Fibroblast of peridontal ligament (primary cell): Measurements from ENCODE around the gene TMEM145.
"Not testable (repeated sequence)": the region's sequence is repeated elsewhere in the genome, so short reads cannot be mapped to it uniquely, and the experiment has no call there.

Experiments
- DNase-seq: peaks from one replicate; pipeline ENCODE4 v3.0.0-alpha.2; 2010; ENCODE audit errors: extremely low read depth

TMEM145 gene

DNA sequence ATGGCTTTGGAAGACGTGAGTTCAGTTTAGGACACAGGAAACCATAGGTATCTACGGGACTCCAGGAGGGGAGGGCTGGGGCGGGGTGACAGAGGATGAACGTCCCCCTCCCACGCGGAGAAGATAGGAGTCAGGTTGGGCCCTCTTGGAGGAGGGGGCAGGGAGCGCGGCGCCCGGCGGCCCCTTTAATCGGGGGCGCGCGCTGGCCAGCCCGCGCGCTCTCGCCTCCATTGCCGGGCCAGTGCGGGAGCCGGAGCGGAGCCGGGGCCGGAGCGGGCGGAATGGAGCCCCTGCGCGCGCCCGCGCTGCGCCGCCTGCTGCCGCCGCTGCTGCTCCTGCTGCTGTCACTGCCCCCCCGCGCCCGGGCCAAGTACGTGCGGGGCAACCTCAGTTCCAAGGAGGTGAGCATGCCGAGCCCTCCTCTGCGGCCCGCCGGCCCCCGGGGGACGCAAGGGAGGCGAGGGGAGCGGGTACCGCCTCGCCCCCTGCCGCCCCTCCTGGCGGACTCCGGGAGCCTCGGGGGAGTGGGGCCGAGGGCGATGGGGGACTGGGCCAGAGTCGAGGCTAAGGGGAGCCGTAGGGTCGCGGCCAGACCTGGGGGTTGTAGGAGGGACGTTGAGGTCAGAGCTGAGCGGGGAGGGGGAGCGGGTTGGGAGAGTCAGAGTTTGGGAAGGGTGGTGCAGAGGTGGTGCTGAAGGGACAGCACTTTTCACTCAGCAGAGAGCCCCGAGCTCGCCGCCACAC lies at the start of gene TMEM145:
TSS of gene TMEM145 (plus strand) at position 214 of the 744 bp plus-strand sequence. CDS start at position 282, 68 bp downstream.
- DNase-seq, result peak; percentile 31

DNA sequence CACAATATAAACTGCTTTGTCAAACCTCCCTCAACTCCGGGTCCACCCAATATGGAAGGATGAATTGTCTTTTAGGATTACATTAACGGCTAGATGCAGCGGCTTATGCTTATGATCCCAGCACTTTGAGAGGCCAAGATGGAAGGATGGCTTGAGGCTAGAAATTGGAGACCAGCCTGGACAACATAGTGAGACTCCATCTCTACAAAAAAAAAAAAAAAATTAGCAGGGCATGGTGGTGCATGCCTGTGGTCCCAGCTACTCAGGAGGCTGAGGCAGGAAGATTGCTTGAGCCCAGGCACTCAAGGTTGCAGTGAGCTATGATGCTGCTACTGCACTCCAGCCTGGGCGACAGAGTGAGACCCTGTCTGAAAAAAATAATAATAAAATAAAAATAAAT lies 47.0 kb upstream of the TMEM145 start:
- not testable (repeated sequence) for DNase-seq

DNA sequence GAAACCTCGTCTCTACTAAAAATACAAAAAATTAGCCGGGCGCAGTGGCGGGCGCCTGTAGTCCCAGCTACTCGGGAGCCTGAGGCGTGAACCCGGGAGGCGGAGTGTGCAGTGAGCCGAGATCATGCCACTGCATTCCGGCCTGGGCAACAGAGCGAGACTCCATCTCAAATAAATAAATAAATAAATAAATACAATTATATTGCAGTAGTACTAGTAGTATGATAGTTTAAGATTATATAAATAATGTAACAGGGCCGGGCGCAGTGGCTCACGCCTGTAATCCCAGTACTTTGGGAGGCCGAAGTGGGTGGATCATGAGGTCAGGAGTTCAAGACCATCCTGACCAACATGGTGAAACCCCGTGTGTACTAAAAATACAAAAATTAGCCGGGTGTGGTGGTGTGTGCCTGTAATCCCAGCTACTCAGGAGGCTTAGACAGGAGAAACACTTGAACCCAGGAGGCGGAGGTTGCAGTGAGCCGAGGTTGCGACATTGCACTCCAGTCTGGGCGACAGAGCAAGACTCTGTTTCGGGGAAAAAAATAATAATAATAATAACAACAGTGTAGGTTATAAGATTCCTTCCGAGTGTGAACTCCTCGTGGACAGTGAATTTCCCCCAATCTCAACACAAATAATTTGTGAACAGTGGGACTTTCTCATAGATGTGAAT lies 46.0 kb upstream of the TMEM145 start:
- DNase-seq, result not testable (repeated sequence)

DNA sequence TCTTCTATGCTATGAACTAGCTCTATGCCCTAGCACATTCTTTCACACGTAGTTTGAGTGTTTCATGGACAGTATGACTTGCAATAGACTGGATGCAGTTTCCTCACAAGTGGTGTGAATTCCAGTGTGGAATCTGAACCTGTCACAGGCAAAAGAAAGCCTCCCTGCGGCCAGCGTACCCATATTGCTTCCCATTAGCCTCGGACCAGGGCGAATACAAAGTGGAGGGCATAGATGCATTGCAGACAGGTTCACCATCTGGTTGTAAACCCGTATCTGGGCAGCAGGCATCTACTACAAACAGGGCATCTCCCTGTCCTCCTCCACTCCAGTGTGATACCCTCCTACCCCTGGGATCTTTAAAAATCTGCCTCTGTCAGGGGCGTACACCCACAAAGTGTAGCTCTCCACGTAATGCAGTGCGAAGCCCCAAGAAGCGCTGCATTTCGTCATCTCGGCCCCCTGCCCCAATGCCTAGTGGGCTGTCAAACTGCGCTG lies 45.4 kb upstream of the TMEM145 start:
- DNase-seq, result no peak

DNA sequence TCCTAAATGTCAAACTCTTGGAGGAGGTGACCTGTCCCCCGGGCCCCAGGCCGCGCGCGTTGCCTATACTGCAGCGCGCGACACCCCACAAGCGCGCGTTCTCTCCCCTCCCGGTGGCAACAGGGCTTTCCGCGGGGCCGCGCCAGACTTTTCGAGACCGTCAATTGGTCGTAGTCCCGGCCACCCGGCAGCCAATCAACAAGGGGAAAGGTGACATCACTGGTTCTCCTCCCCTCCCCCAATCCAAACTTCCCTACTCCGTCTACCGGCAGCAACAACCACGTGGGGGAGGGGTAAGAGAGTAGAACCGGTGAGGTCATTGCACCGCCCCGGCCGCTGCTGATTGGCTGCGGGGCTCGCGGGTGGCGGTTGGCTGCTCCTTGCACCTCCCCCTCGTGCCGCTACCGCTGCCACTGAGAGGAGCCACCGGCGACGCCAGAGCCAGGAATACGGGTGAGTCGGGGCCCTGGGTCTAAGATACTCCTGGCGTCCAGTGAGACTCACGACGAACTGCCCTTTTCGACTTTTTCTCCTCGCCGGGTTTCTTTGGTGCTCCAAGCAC lies 44.9 kb upstream of the TMEM145 start:
- peak; percentile 99 for DNase-seq

DNA sequence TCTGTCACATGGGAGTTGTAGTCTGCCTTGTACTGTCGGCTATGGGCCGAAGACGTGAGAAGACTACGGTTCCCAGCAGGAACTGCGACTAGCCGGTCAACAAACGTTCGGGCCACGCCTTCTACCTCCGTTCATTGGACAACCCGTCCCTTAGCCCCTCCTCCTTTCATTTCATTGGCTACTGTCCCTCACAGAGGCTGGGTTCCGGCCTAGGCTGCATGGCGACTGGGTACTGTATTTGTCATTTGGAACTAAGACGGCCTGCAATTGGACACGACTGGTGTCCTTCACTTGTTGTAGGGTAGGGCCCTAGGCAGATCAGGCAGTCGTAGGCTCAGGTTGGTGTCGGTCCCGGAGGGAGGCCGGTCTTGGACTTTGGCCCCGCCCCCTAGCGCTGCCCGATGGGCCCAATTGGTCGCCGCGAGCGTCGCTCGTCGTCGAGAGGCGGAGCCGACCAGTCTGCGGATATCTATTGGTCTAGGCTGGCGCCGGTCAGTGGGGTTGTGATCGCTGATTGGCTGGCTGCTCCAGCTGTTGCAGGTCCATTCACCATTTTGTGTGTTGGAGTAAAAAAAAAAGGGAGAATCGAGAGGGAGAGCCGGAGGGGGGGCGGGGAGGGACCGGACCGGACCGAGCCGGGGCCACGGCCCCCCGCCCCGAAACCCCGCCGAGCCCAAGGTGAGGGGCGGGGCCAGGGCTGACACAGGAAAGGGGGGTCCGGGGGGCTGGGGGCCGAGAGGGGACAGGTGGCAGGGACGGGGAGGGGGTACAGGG lies 44.2 kb upstream of the TMEM145 start, which contains the start of gene CIC:
TSS of gene CIC (plus strand) at position 549 of the 774 bp plus-strand sequence. CDS start 2,532 bp downstream, outside the sequence.
- DNase-seq, result peak; percentile 100

DNA sequence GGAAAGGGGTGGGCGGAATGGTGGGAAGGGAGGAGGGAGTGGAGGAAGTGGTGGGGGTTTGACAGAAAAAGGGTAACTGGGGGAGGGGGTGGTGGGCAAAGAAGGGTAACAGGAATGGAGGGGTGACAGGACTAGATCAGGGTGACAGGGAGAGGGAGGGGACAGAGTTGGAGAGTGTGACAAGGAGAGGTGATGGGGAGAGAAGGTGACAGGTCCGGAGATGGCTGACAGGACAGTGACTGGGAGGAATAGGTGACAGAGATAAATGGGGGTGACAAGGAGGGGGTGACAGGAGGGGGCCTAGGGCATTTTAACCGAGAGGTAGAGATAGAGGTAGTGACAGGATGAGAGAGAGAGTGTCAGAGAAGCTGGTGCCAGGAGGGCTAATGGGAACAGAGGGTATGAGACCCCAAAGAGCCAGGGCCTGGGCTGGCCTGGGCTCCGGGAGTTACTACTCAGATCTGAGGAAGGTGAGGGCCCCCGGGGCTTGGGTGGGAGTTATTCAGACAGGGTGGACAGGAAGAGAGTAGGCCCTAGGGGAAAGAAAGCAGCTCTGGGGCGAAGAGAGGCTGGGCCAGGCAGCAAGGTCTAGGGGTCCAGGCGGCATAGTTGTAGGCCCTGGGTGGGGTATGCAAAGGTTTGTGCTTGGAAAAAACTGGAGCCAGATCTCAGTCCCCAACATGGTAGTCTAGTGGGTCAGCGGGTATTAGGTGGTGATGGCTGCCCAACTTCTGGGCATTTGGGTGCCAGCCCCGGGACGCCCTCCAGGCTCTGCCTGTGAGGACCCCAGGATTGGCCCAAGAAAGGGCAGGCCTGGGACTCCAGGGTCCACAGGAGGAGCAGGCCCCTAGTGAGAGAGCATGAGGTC lies 43.4 kb upstream of the TMEM145 start:
- DNase-seq, result no peak

DNA sequence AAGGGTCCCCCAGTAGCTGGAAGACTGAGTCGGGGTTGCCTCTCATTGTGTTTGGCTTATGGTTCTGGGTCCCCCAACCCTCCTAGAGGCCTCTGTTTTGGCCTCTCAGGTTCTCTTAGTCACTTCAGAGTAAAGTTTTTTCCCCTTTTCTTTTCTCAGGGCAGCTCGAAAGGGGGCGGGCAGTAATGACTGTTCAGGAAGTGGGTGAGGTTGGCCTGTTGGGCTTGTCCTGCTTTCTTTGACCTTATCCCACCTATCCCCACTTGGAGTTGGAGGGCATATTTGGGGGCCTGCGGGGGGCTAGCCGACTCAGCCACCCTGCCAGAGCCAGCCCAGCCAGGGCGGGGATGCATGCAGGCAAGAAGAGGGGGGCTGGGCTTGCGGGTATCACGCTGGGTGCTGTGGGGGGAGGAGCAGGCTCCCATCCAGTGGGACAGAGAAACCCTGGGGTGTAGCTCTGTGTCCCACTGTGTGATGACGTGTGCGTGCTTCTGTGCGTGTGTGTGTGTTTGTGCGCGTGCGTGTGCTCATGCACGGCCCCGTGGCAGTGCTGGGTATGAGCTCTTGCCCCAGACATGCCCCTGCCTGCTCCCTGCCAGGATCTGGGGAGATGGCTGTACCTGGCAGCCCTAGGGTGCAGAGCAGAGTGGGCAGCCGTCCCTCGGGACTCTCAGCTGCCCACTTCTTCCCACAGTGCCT lies 42.6 kb upstream of the TMEM145 start:
- peak; percentile 82 for DNase-seq

DNA sequence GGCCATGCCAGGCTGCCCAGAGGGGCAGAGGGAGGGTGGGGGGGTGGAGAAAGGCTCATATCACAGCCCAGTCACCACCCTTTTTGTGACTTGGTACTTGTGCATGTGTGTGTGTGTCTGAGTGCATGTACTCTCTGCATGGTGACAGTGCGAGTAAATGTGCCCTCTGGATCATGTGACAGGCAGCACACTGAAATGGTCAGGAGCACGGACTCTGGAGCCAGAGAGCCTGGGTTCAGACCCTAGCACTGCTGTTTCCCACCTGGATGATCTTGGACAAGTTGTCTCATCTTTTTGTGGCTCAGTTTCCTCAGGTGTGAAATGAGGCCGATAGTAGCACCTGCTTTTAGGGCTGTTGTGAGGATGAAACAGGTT lies 42.1 kb upstream of the TMEM145 start:
- DNase-seq, result no peak

DNA sequence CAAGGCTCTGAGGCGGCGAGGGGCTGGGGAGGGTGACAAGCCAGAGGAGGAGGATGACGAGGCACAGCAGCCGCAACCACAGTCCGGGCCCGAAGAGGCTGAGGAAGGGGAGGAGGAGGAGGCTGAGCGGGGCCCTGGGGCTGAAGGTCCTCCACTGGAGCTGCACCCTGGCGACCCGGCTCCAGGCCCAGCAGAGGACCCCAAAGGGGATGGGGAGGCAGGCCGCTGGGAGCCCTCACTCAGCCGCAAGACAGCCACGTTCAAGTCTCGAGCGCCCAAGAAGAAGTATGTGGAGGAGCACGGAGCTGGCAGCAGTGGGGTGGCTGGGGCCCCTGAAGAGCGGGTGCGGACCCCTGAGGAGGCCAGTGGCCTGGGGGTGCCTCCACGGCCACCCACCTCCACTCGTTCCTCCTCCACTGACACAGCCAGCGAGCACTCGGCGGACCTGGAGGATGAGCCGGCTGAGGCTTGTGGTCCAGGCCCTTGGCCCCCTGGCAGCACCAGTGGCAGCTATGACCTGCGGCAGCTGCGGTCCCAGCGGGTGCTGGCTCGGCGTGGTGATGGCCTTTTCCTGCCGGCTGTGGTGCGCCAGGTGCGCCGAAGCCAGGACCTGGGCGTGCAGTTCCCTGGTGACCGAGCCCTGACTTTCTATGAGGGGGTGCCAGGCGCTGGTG lies 41.1 kb upstream of the TMEM145 start:
- DNase-seq, result no peak

DNA sequence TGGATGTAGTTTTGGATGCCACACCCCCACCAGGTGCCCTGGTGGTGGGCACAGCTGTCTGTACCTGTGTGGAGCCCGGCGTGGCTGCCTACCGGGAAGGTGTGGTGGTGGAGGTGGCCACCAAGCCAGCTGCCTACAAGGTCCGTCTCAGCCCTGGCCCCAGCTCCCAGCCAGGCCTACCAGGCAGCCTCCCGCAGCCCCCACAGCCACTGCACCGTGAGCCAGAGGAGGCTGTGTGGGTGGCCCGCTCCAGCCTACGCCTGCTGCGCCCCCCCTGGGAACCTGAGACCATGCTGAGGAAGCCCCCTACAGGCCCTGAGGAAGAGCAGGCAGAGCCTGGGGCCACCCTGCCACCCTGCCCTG lies 40.6 kb upstream of the TMEM145 start:
- no peak for DNase-seq

DNA sequence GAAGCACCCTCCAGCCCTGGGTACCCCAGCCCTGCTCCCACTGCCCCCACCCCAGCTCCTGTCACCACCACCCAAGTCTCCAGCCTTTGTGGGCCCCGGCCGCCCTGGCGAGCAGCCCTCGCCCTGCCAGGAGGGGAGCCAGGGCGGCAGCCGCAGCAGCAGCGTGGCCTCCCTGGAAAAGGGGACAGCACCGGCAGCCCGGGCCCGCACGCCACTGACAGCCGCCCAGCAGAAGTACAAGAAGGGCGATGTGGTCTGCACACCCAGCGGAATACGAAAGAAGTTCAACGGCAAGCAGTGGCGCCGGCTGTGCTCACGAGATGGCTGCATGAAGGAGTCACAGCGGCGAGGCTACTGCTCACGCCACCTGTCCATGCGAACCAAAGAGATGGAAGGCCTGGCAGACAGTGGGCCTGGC lies 40.1 kb upstream of the TMEM145 start:
- no peak for DNase-seq

DNA sequence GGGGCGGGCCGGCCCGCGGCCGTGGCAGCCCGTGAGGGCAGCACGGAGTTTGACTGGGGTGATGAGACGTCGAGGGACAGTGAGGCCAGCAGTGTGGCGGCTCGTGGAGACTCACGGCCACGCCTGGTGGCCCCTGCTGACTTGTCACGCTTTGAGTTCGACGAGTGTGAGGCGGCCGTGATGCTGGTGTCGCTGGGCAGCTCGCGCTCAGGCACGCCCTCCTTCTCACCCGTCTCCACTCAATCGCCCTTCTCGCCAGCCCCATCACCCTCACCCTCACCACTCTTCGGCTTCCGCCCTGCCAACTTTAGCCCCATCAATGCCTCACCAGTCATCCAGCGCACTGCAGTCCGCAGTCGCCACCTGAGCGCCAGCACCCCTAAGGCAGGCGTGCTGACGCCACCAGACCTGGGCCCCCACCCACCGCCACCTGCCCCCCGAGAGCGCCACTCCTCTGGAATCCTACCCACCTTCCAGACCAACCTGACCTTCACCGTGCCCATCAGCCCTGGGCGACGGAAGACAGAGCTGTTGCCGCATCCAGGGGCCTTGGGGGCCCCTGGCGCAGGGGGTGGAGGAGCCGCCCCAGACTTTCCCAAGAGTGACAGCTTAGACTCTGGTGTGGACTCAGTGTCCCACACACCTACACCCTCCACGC lies 39.6 kb upstream of the TMEM145 start:
- DNase-seq, result no peak

DNA sequence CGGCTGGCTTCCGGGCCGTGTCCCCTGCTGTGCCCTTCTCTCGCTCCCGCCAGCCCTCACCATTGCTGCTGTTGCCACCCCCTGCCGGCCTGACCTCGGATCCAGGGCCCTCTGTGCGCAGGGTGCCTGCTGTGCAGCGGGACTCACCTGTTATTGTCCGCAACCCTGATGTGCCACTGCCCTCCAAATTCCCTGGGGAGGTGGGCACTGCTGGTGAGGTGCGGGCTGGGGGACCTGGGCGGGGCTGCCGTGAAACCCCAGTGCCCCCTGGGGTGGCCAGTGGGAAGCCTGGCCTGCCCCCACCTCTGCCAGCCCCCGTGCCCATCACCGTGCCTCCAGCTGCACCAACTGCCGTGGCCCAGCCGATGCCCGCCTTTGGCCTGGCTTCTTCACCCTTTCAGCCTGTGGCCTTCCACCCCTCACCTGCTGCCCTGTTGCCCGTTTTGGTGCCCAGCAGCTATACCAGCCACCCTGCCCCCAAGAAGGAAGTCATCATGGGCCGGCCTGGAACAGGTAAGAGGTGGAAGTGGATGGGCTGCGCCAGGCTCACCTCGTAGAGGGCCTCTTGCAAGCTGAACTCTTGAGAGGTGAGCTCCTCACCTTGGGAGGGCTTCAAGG lies 38.9 kb upstream of the TMEM145 start:
- DNase-seq, result no peak

DNA sequence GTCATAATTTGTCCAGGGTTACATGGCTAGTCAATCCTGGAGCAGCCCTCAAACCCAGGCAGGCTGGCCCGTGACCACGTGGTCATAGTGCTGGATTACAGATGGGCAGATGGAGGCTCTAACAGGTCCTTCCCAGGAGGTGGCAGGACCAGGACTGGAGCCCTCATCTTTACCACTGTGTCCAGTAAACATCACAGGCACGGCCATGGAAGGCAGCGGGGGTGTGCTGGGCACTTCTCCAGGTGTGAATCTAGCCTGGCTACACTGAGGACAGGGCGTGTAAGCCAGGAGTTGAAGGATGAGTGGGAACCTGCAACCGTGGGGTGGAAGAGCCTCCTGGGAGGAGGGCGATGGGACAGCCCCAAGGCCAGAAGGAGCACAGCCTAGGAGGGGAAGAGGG lies 38.0 kb upstream of the TMEM145 start:
- no peak for DNase-seq

DNA sequence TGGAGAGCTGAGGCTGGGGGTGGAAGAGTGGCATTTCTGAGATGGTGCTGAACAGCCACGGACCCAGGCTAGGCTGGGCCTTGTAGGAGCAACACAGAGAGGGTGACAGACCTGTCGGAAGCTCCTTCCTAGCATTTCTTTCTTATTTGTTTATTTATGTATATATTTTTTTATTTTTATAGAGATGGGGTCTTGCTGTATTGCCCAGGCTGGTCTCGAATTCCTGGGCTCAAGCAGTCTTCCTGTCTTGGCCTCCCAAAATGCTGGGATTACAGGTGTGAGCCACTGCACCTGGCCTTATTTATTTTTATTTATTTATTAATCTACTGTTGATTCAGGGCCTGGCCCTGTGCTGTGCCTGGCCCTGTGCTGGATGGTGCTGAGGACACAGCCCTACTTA lies 37.6 kb upstream of the TMEM145 start:
- no peak for DNase-seq

DNA sequence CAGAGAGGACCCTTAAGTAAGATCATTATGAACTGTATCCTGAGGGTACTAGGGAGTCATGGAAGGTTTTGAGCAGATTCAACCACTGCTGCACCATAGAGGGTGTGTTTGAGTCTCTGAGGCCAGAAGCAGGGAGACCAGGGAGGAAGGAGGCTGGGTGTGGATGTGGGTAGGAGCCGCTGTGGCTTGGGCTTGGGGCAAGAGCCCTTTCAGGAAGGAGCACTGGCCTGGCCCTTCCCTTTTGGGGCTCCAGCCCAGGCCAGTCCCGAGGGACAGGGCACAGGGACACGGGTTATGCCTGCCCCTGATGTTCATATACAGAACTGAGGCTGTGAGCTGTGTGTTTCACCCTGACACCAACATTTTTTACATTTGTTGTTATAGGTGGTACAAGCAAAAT lies 36.8 kb upstream of the TMEM145 start:
- no peak for DNase-seq

DNA sequence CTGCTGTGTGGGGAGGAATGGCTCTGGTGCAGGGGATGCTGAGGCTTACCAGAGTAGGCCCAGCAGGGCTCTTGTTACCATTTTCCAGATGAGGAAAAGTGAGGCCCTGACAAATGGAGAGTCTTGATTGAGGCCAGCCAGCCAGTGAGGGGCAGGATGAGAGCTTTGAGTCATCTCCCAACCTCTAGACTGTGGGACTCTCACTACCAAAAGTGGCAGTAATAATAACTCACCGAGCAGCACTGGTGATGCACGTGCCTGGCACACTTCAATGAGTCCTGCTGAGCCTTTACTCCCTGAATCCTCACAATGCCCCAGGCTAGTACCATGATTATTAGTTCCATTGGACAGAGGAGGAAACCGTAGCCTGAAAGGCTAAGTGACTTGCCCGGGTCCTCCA lies 36.3 kb upstream of the TMEM145 start:
- DNase-seq, result no peak
